Liver (tissue), 9 donors: Measurements from ENCODE around the gene KCNQ1. TPM values are rescaled to one million over a fixed set of nuclear protein-coding genes. Genes with fewer than 3 reads are reported as not detected.

Experiments
- DNase-seq: peaks from one replicate; pipeline ENCODE4 v3.0.0-alpha.2; 2017; ENCODE audit warnings: low spot score
- H3K27ac ChIP-seq, 2 donors: one replicate each; pipeline ENCODE4 v1.7.0; 2013; ENCODE audit warnings: inconsistent platforms in 2 of 2, low read length in 2 of 2, control low read depth in 1 of 2, low read depth in 1 of 2, mild to moderate bottlenecking in 1 of 2
- H3K27me3 ChIP-seq, 4 donors: one replicate each; pipeline versions ENCODE4 v1.6.1 to v1.7.0; 2013; ENCODE audit warnings: low read length in 3 of 4, inconsistent platforms in 1 of 4, mild to moderate bottlenecking in 1 of 4, moderate library complexity in 1 of 4; ENCODE audit not compliant: control insufficient read depth in 4 of 4, insufficient read depth in 4 of 4
- H3K36me3 ChIP-seq, 4 donors: one replicate each; pipeline versions ENCODE4 v1.6.1 to v1.7.0; 2013; ENCODE audit warnings: low read length in 3 of 4, mild to moderate bottlenecking in 3 of 4, low read depth in 1 of 4, moderate library complexity in 1 of 4; ENCODE audit not compliant: control insufficient read depth in 4 of 4, insufficient read depth in 3 of 4
- H3K4me1 ChIP-seq, 4 donors: one replicate each; pipeline versions ENCODE4 v1.6.1 to v1.7.0; 2013; ENCODE audit warnings: low read length in 3 of 4, mild to moderate bottlenecking in 3 of 4, moderate library complexity in 1 of 4; ENCODE audit not compliant: control insufficient read depth in 4 of 4, insufficient read depth in 4 of 4
- H3K4me3 ChIP-seq, 3 donors: one replicate each; pipeline versions ENCODE4 v1.6.1 to v1.7.0; 2013; ENCODE audit warnings: low read length in 3 of 3, control low read depth in 1 of 3, low read depth in 1 of 3, mild to moderate bottlenecking in 1 of 3
- H3K9ac ChIP-seq, 2 donors: one replicate each; pipeline ENCODE4 v1.7.0; 2013; ENCODE audit warnings: low read length in 2 of 2, mild to moderate bottlenecking in 2 of 2, moderate library complexity in 2 of 2, control low read depth in 1 of 2, low read depth in 1 of 2
- H3K9me3 ChIP-seq, 4 donors: one replicate each; pipeline versions ENCODE4 v1.6.1 to v1.7.0; 2013; ENCODE audit warnings: low read length in 3 of 4; ENCODE audit not compliant: control insufficient read depth in 4 of 4
- EGR1 ChIP-seq, 2 donors: IDR thresholded peaks; 2 replicates each; pipeline ENCODE4 v1.6.1; 2016 to 2018; ENCODE audit warnings: antibody characterized with exemption in 2 of 2, low read depth in 2 of 2
- FOXA1 ChIP-seq: IDR thresholded peaks from 2 replicates; pipeline ENCODE4 v1.6.1; 2016; ENCODE audit warnings: antibody characterized with exemption
- FOXA2 ChIP-seq: IDR thresholded peaks from 2 replicates; pipeline ENCODE4 v1.6.1; 2016; ENCODE audit warnings: antibody characterized with exemption
- GABPA ChIP-seq, 2 donors: IDR thresholded peaks in 1 of 2; conservative IDR thresholded peaks in 1 of 2; 2 replicates each; pipeline ENCODE4 v1.6.1; 2016; ENCODE audit warnings: antibody characterized with exemption in 2 of 2, mild to moderate bottlenecking in 1 of 2, moderate library complexity in 1 of 2
- HNF4A ChIP-seq, 2 donors: conservative IDR thresholded peaks; 2 replicates each; pipeline ENCODE4 v1.6.1; 2016; ENCODE audit warnings: antibody characterized with exemption in 2 of 2, mild to moderate bottlenecking in 2 of 2
- HNF4G ChIP-seq: IDR thresholded peaks from 2 replicates; pipeline ENCODE4 v1.6.1; 2016; ENCODE audit warnings: antibody characterized with exemption
- JUND ChIP-seq, 2 donors: IDR thresholded peaks; 2 replicates each; pipeline ENCODE4 v1.6.1; 2016; ENCODE audit warnings: antibody characterized with exemption in 2 of 2
- MAX ChIP-seq: IDR thresholded peaks from 2 replicates; pipeline ENCODE4 v1.6.1; 2016; ENCODE audit warnings: antibody characterized with exemption
- RAD21 ChIP-seq, 2 donors: IDR thresholded peaks; 2 replicates each; pipeline ENCODE4 v1.6.1; 2016; ENCODE audit warnings: antibody characterized with exemption in 2 of 2, mild to moderate bottlenecking in 2 of 2
- REST ChIP-seq: IDR thresholded peaks from 2 replicates; pipeline ENCODE4 v1.6.1; 2016; ENCODE audit warnings: antibody characterized with exemption, mild to moderate bottlenecking
- SP1 ChIP-seq: IDR thresholded peaks from 2 replicates; pipeline ENCODE4 v1.6.1; 2018; ENCODE audit warnings: antibody characterized with exemption, mild to moderate bottlenecking
- TAF1 ChIP-seq: conservative IDR thresholded peaks from 2 replicates; pipeline ENCODE4 v1.6.1; 2016; ENCODE audit warnings: antibody characterized with exemption, mild to moderate bottlenecking
- YY1 ChIP-seq: IDR thresholded peaks from 2 replicates; pipeline ENCODE4 v1.6.1; 2016; ENCODE audit warnings: antibody characterized with exemption, mild to moderate bottlenecking
- ZBTB33 ChIP-seq: IDR thresholded peaks from 2 replicates; pipeline ENCODE4 v1.6.1; 2016; ENCODE audit warnings: antibody characterized with exemption
- WGBS: extraction: QIAGEN DNeasy Blood & Tissue Kit; methylation state at CpG from one replicate; pipeline ENCODE4 v1.1.7; 2013; 5-methylcytosine and 5-hydroxymethylcytosine counted together
- polyA plus RNA-seq, 2 donors: library from polyadenylated mRNA; stranded (reverse) in 1 of 2; unstranded in 1 of 2; fragments of 200-250 nt in 1 of 2; fragments of >200 nt in 1 of 2; fragmentation: Nextera tagmentation in 1 of 2; extraction: Ambion mirVana in 1 of 2; gene quantifications; one replicate each; pipeline versions ENCODE4 v1.2.1 to v1.2.3, GENCODE V29; 2013 to 2015
- total RNA-seq, 2 donors: library from RNA; depleted of rRNA; stranded (reverse); fragments of >200 nt; gene quantifications; one replicate each; pipeline ENCODE4 v1.2.3, GENCODE V29; 2014
- donor health status: healthy.
- donor health status: healthy.
- donor health status: healthy.
- donor health status: healthy.
- donor health status: healthy.

The KCNQ1 gene
- total and polyA plus RNA-seq, 4 donors, result 0.31 to 2.2 (median 1.5) TPM

- TF ChIP-seq FOXA1 (no peak), SP1 (no peak), HNF4A (conservative IDR thresholded peaks at IDR 0.05) (no peak), HNF4G (no peak), YY1 (no peak), MAX (no peak), REST (no peak), TAF1 (no peak), GABPA (IDR thresholded peaks at IDR 0.05 in 1 of 2, conservative IDR thresholded peaks at IDR 0.05 in 1 of 2) (no peak)
- Histone ChIP-seq H3K4me3 (no peak overlapping the region), H3K9ac (no peak overlapping the region), H3K4me1 (peaks cover 6 to 18% (median 9%) of the 10 kb centered on the region in 4 donors), H3K9me3 (no peaks in the 10 kb centered on the region), H3K36me3 (no peaks in the 10 kb centered on the region), H3K27ac (no peak overlapping the region), H3K27me3 (no peaks in the 10 kb centered on the region)
- DNase-seq, result peak; percentile 33
- 89% methylated on average over 5 of the region's 5 CpGs for WGBS
Measured at GRCh38 chr11:2775083-2775625, 330.3 kb downstream of the KCNQ1 start.

GRCh38 chr11:2775626-2776350 is 331.0 kb downstream of the KCNQ1 start:
- peak; percentile 32 for DNase-seq
- WGBS, result 94% methylated on average over 29 of the region's 29 CpGs
- no peak overlapping the region for H3K27ac ChIP-seq

More at GRCh38 chr11:2775626-2776350, 331.0 kb downstream of the KCNQ1 start:
- no peak overlapping the region for H3K4me3 ChIP-seq
- no peaks in the 10 kb centered on the region for H3K36me3 ChIP-seq
- H3K9ac ChIP-seq, result no peak overlapping the region
- H3K27me3 ChIP-seq, result no peaks in the 10 kb centered on the region
- peaks cover 6 to 18% (median 11%) of the 10 kb centered on the region in 4 donors for H3K4me1 ChIP-seq
- no peaks in the 10 kb centered on the region for H3K9me3 ChIP-seq
- no peak for TF ChIP-seq ZBTB33
- TF ChIP-seq JUND (IDR thresholded peaks at IDR 0.05), result no peak
- no peak for TF ChIP-seq YY1
- no peak for TF ChIP-seq GABPA (IDR thresholded peaks at IDR 0.05 in 1 of 2, conservative IDR thresholded peaks at IDR 0.05 in 1 of 2)
- no peak for TF ChIP-seq TAF1
- no peak for TF ChIP-seq HNF4G
- TF ChIP-seq REST, result no peak
- no peak for TF ChIP-seq FOXA1
- no peak for TF ChIP-seq EGR1 (IDR thresholded peaks at IDR 0.05; ENCODE audit: low read depth in 2 of 2)
- no peak for TF ChIP-seq FOXA2
- TF ChIP-seq RAD21 (IDR thresholded peaks at IDR 0.05), result no peak
- TF ChIP-seq SP1, result no peak
